Left lung (tissue), 10 donors: ENCODE measurements around the gene ALLC. TPM values are rescaled to one million over a fixed set of nuclear protein-coding genes. Genes with fewer than 3 reads are reported as not detected.
"Not testable (repeated sequence)": the region's sequence is repeated elsewhere in the genome, so short reads cannot be mapped to it uniquely, and the experiment has no call there.

Experiments used
- ATAC-seq: fragments of 200-7000 bp; cut with Tn5 transposase; one replicate; pipeline ENCODE4 v1.9.1; 2020; ENCODE audit warnings: moderate library complexity
- DNase-seq, 4 donors: peaks; one replicate each; pipeline ENCODE4 v3.0.0-alpha.2; 2013 to 2020
- H3K27ac ChIP-seq, 2 donors: fragments of 200-600 bp; sonication (generic) in 1 of 2; one replicate each; pipeline versions ENCODE4 v1.5.0 to v1.8.0; 2020 to 2021
- H3K27me3 ChIP-seq, 2 donors: fragments of 200-600 bp; sonication (generic) in 1 of 2; one replicate each; pipeline versions ENCODE4 v1.5.0 to v1.8.0; 2020 to 2021
- H3K36me3 ChIP-seq, 2 donors: fragments of 200-600 bp; sonication (generic) in 1 of 2; one replicate each; pipeline versions ENCODE4 v1.5.0 to v1.8.0; 2020 to 2021
- H3K4me1 ChIP-seq, 2 donors: fragments of 200-600 bp; one replicate each; pipeline ENCODE4 v1.8.0; 2021
- H3K4me3 ChIP-seq, 2 donors: fragments of 200-600 bp; sonication (generic) in 1 of 2; one replicate each; pipeline versions ENCODE4 v1.5.0 to v1.8.0; 2020 to 2021; ENCODE audit warnings: mild to moderate bottlenecking in 1 of 2
- H3K9me3 ChIP-seq, 2 donors: fragments of 200-600 bp; sonication (generic) in 1 of 2; one replicate each; pipeline versions ENCODE4 v1.5.0 to v1.8.0; 2020 to 2021
- intact Hi-C, 2 donors: fragments of 100-400 bp; cut with DNase I; formaldehyde crosslinking; loops; one replicate each; pipeline versions ENCODE4 v1.11.2 to v1.14.2; 2022
- polyA plus RNA-seq, 6 donors: library from polyadenylated mRNA; unstranded; fragments of 120-200 nt; gene quantifications; one replicate each; pipeline ENCODE4 v1.2.1, GENCODE V29; 2013; ENCODE audit not compliant: insufficient read length in 6 of 6
- total RNA-seq, 2 donors: library from RNA; stranded (reverse); fragmentation: NEBNext Ultra II Directional; extraction: Animal tissue kit (Norgen Biotek cat#: 25700); gene quantifications; one replicate each; pipeline ENCODE4 v1.2.1, GENCODE V29; 2021
- TF ChIP-seq, protein P1 (sequence below), 2 donors: fragments of 200-600 bp; sonication (generic) in 1 of 2; IDR thresholded peaks; one replicate each; pipeline versions ENCODE4 v1.5.0 to v1.8.0; 2021; ENCODE audit warnings: antibody characterized with exemption in 2 of 2
- donor health status: DM: no; HTN: yes; CAD: no.
- donor health status: DM: no; HTN: no; CAD: no.

Gene ALLC
- total and polyA plus RNA-seq, 8 donors = 0.13 TPM; not detected in 7

DNA sequence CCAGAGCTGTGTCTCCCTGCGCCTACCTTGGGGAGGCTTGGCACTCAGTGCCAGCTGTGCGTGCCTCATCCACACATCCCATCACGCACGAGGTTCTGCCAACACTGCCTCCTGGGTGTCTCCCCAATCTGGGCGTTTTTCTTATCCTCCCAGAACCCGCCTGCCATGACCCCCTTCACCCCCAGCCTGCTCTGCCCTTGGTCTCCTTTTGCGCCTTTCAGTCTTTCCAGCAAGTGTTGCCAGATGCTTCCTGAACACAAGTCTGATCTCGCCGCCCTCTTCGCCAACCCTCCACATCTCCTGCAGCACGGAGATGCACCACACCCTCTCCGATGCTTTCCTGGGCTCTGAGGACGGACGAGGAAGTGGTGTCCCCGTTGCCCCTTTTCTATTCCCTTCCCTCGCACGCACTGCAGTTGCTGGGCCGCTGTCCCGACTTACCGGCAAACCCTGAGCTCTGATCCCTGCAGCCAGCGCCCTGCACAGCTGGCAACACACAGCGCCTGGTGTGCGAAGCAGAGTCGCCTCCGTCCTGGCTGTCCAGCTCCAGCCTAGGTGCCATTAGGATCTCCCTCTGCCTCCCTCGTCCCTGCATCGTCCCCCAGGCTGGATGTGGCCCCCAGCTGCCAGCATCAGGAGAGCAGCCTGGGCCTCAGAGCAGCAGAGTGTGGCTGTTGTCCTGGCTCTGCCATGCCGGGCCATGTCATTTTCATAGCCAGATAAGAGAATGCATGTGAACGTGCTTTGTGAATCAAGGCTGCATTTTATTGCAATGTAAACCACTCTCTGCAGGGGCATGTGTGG, 22.6 kb upstream of the ALLC start:
- TF ChIP-seq, protein P1, sequence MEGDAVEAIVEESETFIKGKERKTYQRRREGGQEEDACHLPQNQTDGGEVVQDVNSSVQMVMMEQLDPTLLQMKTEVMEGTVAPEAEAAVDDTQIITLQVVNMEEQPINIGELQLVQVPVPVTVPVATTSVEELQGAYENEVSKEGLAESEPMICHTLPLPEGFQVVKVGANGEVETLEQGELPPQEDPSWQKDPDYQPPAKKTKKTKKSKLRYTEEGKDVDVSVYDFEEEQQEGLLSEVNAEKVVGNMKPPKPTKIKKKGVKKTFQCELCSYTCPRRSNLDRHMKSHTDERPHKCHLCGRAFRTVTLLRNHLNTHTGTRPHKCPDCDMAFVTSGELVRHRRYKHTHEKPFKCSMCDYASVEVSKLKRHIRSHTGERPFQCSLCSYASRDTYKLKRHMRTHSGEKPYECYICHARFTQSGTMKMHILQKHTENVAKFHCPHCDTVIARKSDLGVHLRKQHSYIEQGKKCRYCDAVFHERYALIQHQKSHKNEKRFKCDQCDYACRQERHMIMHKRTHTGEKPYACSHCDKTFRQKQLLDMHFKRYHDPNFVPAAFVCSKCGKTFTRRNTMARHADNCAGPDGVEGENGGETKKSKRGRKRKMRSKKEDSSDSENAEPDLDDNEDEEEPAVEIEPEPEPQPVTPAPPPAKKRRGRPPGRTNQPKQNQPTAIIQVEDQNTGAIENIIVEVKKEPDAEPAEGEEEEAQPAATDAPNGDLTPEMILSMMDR (IDR thresholded peaks at IDR 0.05) = no peak

DNA sequence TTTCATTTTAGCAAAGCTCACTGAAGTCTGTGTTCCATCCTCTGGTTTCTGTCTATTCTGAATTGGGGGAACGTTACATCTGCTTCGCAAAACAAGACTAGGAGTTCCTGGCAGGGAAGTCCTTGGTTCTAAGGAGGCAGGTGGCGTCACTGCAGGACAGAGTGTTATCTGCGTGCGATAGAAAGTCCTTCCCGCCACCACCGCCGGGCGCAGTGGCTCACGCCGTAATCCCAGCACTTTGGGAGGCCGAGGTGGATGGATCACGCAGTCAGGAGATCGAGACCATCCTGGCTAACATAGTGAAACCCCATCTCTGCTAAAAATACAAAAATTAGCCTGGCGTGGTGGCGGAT, 22.0 kb upstream of the ALLC start:
- H3K4me3 ChIP-seq, H3K36me3 ChIP-seq, ATAC-seq, H3K27ac ChIP-seq, H3K27me3 ChIP-seq, H3K4me1 ChIP-seq, H3K9me3 ChIP-seq, intact Hi-C loops: not testable (repeated sequence)
- peak in 1 of 4 donors; percentile 75 for DNase-seq

More for the DNA sequence above, 22.6 kb upstream of the ALLC start:
- H3K9me3 ChIP-seq = no peaks in the 10 kb centered on the region
- H3K27ac ChIP-seq = no peak overlapping the region
- no peak overlapping the region for H3K4me3 ChIP-seq
- no peaks in the 10 kb centered on the region for H3K4me1 ChIP-seq
- ATAC-seq (no peak), DNase-seq (peak in 1 of 4 donors; percentile 55)
- intact Hi-C loops = no loop called here
- H3K36me3 ChIP-seq = no peaks in the 10 kb centered on the region
- H3K27me3 ChIP-seq = peaks cover 0 to 4% of the 10 kb centered on the region in 2 donors

DNA sequence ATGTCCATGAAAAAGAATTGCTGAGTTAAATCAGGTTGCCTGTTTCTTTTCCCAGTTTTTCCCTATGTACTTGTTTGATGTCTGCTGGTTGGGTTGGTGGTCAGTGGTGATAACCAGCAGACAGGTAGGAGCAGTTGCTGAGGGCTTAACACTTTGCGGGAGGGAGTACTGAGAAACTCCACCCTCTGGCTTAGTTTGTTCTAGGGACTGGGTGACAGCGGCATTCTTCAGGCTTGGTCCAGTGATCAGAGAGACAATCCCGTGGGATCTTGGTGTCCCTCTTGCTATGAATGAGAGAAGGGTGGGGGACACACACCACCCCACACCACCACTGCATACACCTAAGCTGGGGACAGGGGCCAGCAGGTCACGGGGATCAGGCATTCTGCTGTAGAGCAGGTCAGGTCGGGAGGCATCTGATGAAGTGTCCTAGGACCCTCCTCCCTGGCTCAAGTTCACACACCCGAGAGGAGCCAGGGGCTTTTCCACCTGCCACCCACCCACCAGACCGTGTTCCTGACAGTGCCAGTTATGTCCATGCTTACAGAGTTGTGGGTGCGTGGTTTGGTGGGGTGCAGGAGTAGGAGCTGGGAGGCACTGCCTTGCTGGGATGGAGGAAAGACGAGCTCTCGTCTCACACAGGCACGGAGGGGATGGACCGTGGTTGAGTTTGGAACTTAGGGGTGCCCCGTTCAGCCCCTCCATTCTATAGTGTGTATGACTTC, 21.3 kb upstream of the ALLC start:
- H3K9me3 ChIP-seq = no peaks in the 10 kb centered on the region
- ATAC-seq (no peak), DNase-seq (peak in 1 of 4 donors; percentile 37)
- H3K27ac ChIP-seq = no peak overlapping the region
- no peaks in the 10 kb centered on the region for H3K4me1 ChIP-seq
- no peak overlapping the region for H3K4me3 ChIP-seq
- TF ChIP-seq, protein P1 (IDR thresholded peaks at IDR 0.05) = no peak
- intact Hi-C loops = no loop called here
- H3K27me3 ChIP-seq = peaks cover 0 to 4% of the 10 kb centered on the region in 2 donors
- H3K36me3 ChIP-seq = no peaks in the 10 kb centered on the region

DNA sequence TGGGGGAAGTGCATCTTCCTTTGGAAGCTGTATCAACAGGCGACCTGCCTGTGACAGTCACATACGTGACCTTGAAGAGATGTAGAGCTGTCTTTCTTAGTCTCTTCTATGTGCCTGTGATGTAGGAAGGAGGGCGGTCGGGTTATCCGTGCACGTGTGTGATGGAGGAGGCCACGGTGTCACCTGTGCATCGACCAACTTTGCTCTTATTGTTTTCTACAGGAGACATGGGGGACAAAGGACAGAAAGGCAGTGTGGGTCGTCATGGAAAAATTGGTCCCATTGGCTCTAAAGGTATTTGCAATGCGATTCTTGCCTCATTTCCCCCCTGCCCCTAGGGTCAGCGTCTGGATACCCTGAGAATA, 20.7 kb upstream of the ALLC start:
- DNase-seq = no peak
- no peak for ATAC-seq
- TF ChIP-seq, protein P1 (IDR thresholded peaks at IDR 0.05) = no peak

DNA sequence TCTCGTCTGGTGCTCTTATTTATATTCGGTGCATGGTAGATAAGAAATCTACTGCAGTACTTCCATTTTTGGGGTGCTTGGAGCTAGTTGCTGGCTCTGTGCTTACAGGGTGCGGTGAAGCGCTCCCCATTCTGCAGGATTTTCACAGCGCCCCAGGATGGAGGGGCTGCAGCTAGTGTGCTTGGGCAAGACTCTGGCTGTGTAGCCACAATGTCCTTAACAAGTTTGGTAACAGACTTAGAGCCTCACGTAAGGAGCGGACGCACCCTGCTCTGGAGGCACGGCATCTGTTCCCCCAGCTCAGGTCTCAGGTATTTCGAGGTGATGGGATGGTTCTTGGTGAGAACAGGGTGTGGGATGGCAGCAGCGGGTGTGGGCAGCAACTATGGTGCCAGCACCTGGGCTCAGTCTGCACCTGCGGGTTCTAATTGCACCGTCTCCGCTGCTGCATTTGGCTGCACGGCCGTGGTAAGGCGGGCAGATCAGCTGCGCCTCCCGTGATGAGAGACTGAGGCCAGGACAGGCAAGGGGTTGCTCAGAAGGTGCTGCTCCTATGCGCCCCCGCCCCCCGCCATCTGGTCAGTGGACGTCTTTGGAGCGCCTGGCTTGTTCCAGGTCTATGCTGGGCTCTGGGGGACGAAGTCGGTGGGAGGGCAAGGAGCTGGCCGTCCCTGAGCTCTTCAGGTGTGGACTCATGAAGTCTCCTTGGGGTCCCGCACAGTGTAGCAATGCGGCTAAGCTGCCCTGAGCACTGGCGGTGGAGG, 20.1 kb upstream of the ALLC start:
- Histone ChIP-seq H3K4me3 (no peak overlapping the region), H3K36me3 (no peaks in the 10 kb centered on the region), H3K9me3 (no peaks in the 10 kb centered on the region), H3K27me3 (peaks cover 0 to 4% of the 10 kb centered on the region in 2 donors), H3K27ac (no peak overlapping the region), H3K4me1 (no peaks in the 10 kb centered on the region)
- ATAC-seq (no peak), DNase-seq (peak in 2 of 4 donors; percentile 22 to 65)
- intact Hi-C loops = no loop called here
- TF ChIP-seq, protein P1 (IDR thresholded peaks at IDR 0.05) = no peak

More for the DNA sequence above, 20.7 kb upstream of the ALLC start:
- Histone ChIP-seq H3K36me3 (no peaks in the 10 kb centered on the region), H3K4me1 (no peaks in the 10 kb centered on the region), H3K4me3 (no peak overlapping the region), H3K27ac (no peak overlapping the region), H3K9me3 (no peaks in the 10 kb centered on the region), H3K27me3 (peaks cover 0 to 4% of the 10 kb centered on the region in 2 donors)
- intact Hi-C loops = no loop called here
